LNCAP (cell line): ENCODE measurements around the gene BMF.

Experiments used
- CTCF ChIP-seq: fragments of 450-650 bp; IDR thresholded peaks from 2 replicates; pipeline ENCODE4 v1.5.1; 2017; ENCODE audit warnings: mild to moderate bottlenecking

The BMF gene

GRCh38 chr15:40053079-40053830, 55.4 kb downstream of the BMF start:
- TF ChIP-seq CTCF, result no peak

- TF ChIP-seq CTCF, result no peak
Observed at GRCh38 chr15:40052604-40053003, 56.1 kb downstream of the BMF start.

GRCh38 chr15:40051616-40052415, 56.9 kb downstream of the BMF start:
- no peak for TF ChIP-seq CTCF

DNA sequence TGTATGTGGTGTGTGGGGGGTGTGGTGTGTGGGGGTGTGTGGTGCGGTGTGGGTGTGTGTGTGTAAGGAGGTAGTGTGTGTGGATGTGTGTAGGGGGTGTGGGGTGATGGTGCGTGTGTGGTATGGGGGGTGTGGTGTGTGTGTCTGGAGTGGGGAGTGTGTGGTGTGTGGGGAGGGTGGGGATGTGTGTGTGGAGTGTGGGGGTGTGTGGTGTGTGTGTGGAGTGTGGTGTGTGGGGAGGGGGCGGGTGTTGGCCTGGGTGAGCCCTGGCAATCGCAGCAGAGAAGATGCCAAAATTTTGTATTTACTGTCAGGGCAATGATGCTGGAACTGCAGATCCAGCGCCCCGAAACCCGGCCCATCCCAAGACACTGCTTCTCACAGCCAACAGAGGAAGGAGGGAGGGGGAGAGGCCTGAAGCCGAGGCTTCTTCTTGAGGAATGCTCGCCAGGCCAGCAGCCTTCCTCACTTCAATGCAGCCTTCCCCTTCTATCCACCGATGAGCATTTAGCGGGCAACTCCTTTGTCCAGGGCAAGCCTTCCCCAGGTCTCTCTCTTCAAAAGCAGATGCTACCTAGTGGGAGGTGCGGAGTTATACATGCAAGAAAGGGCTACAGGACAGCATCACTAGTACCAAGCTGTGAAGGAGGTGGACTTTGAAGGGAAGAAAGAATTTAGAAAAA, 57.8 kb downstream of the BMF start:
- no peak for TF ChIP-seq CTCF

GRCh38 chr15:40048926-40049475, 59.7 kb downstream of the BMF start:
- TF ChIP-seq CTCF, result no peak

DNA sequence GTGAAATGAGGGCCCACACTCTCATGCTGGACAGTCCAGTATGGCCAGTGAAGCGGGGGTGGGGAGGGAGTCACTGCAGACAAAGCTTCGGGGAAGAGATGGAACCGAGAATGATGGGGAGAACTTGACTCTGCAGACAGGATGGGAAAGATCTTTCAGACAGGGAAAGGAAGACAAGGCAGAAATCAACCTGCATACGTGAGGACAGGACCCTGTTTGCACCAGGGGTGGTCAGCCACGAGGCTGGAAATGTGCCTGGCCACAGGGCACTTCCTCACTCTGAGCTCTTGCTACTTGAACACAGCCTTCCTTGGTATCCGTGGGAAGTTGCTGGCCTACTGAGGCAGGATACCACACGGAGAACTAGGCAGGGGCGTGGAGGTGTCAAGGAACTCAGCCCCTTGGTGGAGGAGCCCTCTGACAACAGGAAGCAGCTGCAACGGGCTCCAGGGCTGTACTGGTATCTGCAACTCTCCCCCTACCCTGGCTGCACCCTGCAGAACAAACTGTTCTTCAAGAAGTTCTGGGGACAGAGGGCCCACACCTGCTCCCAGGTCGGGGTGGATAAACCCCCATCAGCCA, 60.4 kb downstream of the BMF start:
- no peak for TF ChIP-seq CTCF
